Measurements from ENCODE around the gene PCCA.

Gene PCCA

DNA sequence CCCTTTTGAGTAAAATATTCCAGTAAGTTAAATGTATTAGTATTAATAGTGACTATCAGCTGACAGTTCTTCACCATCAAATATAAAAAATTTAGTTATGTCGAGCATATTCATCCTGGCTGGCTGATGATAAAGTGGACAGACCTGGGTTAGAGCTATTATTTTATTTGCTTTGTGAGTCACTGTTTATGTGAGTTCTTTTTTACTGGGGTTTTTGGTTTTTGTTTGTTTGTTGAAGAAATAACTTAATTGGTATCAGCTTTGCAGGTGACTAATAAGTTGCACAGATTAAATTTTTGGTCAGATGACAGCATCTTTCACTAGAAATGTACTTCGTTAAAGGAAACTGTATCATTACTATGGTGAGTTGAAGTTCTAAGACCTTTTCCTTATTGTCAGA, 275.0 kb downstream of the PCCA start:
- Histone ChIP-seq H3K4me3 (ENCODE audit: low read depth, low read length) (no peak overlapping the region), H3K36me3 (replicated peaks) (no peaks in the 10 kb centered on the region), H3K27me3 (replicated peaks) (no peaks in the 10 kb centered on the region), H3K27ac (peak overlapping the region; percentile 59)
- in situ Hi-C loops (cut with HindIII; ENCODE audit: low pct_ligation_motif_present, low sequenced_read_pairs), result no loop called here
- no peak for TF ChIP-seq CTCF (IDR thresholded peaks at IDR 0.05; ENCODE audit: low read depth, low read length, missing control alignments)
- DNase-seq, result peak; percentile 24

DNA sequence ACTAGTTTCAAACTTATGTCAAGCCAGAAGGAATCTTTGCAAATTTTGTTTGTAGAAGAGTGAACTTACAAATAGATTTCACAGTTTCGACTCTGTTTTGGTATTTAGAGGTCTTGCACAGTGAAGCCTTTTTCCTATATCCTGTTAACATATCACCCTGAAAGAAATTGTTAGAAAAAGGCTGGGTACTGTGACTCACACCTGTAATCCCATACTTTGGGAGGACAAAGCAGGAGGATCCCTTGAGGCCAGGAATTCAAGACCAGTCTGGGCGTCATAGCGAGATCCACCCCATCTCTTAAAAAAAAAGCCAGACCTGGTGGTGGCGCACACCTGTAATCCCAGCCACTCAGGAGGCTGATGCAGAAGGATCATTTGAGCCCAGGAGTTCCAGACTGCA, 275.7 kb downstream of the PCCA start:
- TF ChIP-seq CTCF (IDR thresholded peaks at IDR 0.05; ENCODE audit: low read depth, low read length, missing control alignments), result no peak
- no peaks in the 10 kb centered on the region for H3K27me3 ChIP-seq (replicated peaks)
- in situ Hi-C loops (cut with HindIII; ENCODE audit: low pct_ligation_motif_present, low sequenced_read_pairs), result no loop called here
- no peak overlapping the region for H3K4me3 ChIP-seq (ENCODE audit: low read depth, low read length)
- DNase-seq, result no peak
- H3K36me3 ChIP-seq (replicated peaks), result no peaks in the 10 kb centered on the region
- H3K27ac ChIP-seq, result no peak overlapping the region

DNA sequence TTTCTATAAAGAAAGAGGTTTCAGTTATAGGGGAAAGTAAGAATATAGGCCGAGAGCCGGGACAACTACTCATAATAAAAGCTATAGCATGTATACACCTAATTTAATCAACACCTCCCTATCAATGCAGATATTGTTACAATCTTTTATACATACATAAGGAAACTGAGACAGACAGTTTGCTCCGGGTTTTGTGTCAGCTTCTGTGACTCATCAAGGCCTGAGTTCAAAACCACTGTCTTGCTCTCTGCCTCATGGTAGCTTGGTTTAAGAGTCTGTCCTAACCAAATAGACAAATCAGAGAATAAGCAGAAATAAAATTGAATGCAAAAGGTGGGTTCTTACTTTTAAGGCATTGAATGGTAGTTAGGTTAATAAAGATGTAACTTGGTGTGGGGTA, 276.8 kb downstream of the PCCA start:
- Histone ChIP-seq H3K4me3 (ENCODE audit: low read depth, low read length) (no peak overlapping the region), H3K36me3 (replicated peaks) (no peaks in the 10 kb centered on the region), H3K27ac (no peak overlapping the region), H3K27me3 (replicated peaks) (no peaks in the 10 kb centered on the region)
- in situ Hi-C loops (cut with HindIII; ENCODE audit: low pct_ligation_motif_present, low sequenced_read_pairs), result no loop called here
- no peak for TF ChIP-seq CTCF (IDR thresholded peaks at IDR 0.05; ENCODE audit: low read depth, low read length, missing control alignments)
- peak; percentile 20 for DNase-seq

DNA sequence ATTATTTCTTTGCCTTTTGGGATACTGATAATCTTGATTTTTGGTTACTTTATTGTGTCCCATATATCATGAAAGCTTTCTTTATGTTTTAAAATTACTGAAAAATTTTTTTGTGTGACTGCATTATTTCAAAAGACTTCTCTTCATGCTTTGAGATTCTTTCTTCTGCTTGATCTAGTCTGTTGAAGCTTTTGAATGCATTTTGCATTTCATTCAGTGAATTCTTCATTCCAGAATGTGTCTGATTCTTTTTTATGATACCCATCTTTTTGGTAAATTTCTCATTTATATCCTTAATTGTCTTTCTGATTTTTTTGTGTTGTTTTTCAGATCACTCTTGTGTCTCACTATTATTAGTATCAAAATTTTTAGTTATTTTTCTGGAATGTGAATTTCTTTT, 289.6 kb downstream of the PCCA start:
- H3K27ac ChIP-seq, result no peak overlapping the region
- no peaks in the 10 kb centered on the region for H3K36me3 ChIP-seq (replicated peaks)
- no peak for DNase-seq
- no peaks in the 10 kb centered on the region for H3K27me3 ChIP-seq (replicated peaks)
- no peak overlapping the region for H3K4me3 ChIP-seq (ENCODE audit: low read depth, low read length)
- in situ Hi-C loops (cut with HindIII; ENCODE audit: low pct_ligation_motif_present, low sequenced_read_pairs), result no loop called here
- TF ChIP-seq CTCF (IDR thresholded peaks at IDR 0.05; ENCODE audit: low read depth, low read length, missing control alignments), result no peak

DNA sequence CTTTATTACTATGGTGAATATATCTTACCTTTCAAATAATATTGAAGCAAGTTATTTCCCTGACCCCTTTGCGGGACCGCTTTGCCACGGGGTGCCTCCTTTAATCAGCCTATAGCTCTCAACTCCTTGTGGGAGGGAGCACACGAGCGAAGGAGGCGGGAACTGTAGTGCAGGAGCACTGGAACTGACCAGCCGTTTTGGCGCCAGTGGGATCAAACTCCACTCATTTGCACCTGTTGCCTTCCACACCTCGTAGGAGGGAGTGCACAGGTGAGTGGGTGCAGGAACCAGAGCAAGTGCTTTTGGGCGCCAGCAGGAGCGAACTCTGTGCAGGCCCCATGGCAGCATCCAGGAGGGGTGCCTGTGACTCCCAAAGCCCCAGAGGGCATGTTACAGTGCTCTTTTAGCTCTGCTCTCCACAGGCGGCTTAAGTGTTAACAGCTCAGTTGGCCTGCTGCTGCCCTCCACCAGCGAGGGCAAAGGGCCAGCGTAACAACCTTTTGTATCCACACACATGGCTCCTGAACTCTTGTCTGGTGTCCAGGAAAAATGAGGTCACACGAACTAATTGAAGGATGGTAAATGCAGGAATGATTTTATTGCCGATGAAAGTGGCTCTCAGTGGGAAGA, 292.8 kb downstream of the PCCA start:
- Histone ChIP-seq H3K27ac (no peak overlapping the region), H3K36me3 (replicated peaks) (no peaks in the 10 kb centered on the region), H3K27me3 (replicated peaks) (no peaks in the 10 kb centered on the region), H3K4me3 (ENCODE audit: low read depth, low read length) (no peak overlapping the region)
- in situ Hi-C loops (cut with HindIII; ENCODE audit: low pct_ligation_motif_present, low sequenced_read_pairs), result no loop called here
- TF ChIP-seq CTCF (IDR thresholded peaks at IDR 0.05; ENCODE audit: low read depth, low read length, missing control alignments), result no peak
- no peak for DNase-seq

- Histone ChIP-seq H3K36me3 (replicated peaks) (no peaks in the 10 kb centered on the region), H3K27me3 (replicated peaks) (no peaks in the 10 kb centered on the region), H3K4me3 (ENCODE audit: low read depth, low read length) (no peak overlapping the region), H3K27ac (no peak overlapping the region)
- TF ChIP-seq CTCF (IDR thresholded peaks at IDR 0.05; ENCODE audit: low read depth, low read length, missing control alignments), result no peak
- no peak for DNase-seq
- in situ Hi-C loops (cut with HindIII; ENCODE audit: low pct_ligation_motif_present, low sequenced_read_pairs), result no loop called here
Observed at GRCh38 chr13:100382785-100383184, 293.9 kb downstream of the PCCA start.

Data from brain microvascular endothelial cell (primary cell).